OCI-LY3 (cell line): ENCODE results near the gene APOL2.

Experiments used
- H2AFZ ChIP-seq: fragments of 200-600, 300-600 bp; shearing (Covaris generic); 2 replicates; pipeline ENCODE4 v1.6.0; 2014; ENCODE audit warnings: antibody characterized with exemption, low read depth, low read length
- H3K27ac ChIP-seq: fragments of 200-600, 300-600 bp; sonication (generic); 2 replicates; pipeline ENCODE4 v1.5.1; 2014; ENCODE audit warnings: mild to moderate bottlenecking, low read length, moderate library complexity, mixed read lengths
- H3K27me3 ChIP-seq: fragments of 200-600, 300-600 bp; sonication (generic); 2 replicates; pipeline ENCODE4 v1.6.1; 2014; ENCODE audit warnings: low read depth, low read length, mixed read lengths
- H3K36me3 ChIP-seq: fragments of 200-600, 300-600 bp; sonication (generic); replicated peaks from 2 replicates; pipeline ENCODE3; 2014; ENCODE audit warnings: low read depth, low read length, mixed read lengths
- H3K4me1 ChIP-seq: fragments of 300-600, 200-600 bp; sonication (generic); 2 replicates; pipeline ENCODE4 v1.6.1; 2014; ENCODE audit warnings: low read length, mixed read lengths
- H3K4me2 ChIP-seq: fragments of 200-600, 300-600 bp; sonication (generic); 2 replicates; pipeline ENCODE4 v1.6.1; 2014; ENCODE audit warnings: low read length, mixed read lengths
- H3K4me3 ChIP-seq: fragments of 300-600, 200-600 bp; sonication (generic); 2 replicates; pipeline ENCODE4 v1.5.1; 2014; ENCODE audit warnings: antibody characterized with exemption, mild to moderate bottlenecking, low read length, moderate library complexity
- H3K79me2 ChIP-seq: fragments of 300-600, 200-600 bp; shearing (Covaris generic); 2 replicates; pipeline ENCODE4 v1.6.1; 2014; ENCODE audit warnings: mild to moderate bottlenecking, low read length, mixed read lengths
- H3K9ac ChIP-seq: fragments of 300-600, 200-600 bp; shearing (Covaris generic); 2 replicates; pipeline ENCODE4 v1.6.0; 2014; ENCODE audit warnings: mild to moderate bottlenecking, low read length, moderate library complexity
- H3K9me3 ChIP-seq: fragments of 200-600, 300-600 bp; shearing (Covaris generic); 2 replicates; pipeline ENCODE4 v1.6.1; 2014; ENCODE audit warnings: low read length, mixed read lengths; ENCODE audit not compliant: insufficient read depth
- H4K20me1 ChIP-seq: fragments of 200-600, 300-600 bp; sonication (generic); 2 replicates; pipeline ENCODE4 v1.6.1; 2016; ENCODE audit warnings: low read length, mixed read lengths; ENCODE audit not compliant: insufficient read depth
- EZH2phosphoT487 ChIP-seq: fragments of 200-600 bp; shearing (Covaris generic); IDR thresholded peaks from 2 replicates; pipeline ENCODE4 v1.6.1; 2018; ENCODE audit warnings: antibody characterized with exemption, mixed run types, low read depth
- TF ChIP-seq, protein P1 (sequence below): fragments of 200-600, 300-600 bp; sonication (generic); IDR thresholded peaks from 2 replicates; pipeline ENCODE4 v1.5.1; 2014; ENCODE audit warnings: antibody characterized with exemption, low read length, low read depth

APOL2 gene

DNA sequence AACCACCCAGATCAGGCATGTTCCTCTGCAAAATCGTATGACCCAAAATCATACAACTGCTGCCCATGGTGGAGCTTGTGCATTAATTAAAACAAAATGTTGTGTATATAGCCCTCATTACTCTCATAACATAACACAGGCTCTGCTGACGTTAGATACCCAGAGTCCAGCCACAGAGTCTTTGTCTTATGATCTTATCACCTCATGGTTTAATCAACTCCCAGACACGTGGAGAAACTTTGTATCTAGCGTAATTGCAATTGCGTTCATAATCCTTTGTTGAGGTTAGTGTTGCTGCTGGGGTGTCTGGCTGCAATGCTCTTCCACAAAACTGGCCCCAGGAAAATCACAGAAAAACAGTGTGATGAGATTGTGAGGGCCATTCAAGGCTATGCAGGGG, 8.6 kb upstream of the APOL2 start:
- Histone ChIP-seq H3K4me1 (peaks cover 54% of the 10 kb centered on the region), H3K27me3 (no peaks in the 10 kb centered on the region), H3K4me2 (no peak overlapping the region), H4K20me1 (no peaks in the 10 kb centered on the region), H2AFZ (no peak overlapping the region), H3K4me3 (no peak overlapping the region), H3K27ac (no peak overlapping the region), H3K79me2 (peaks cover 15% of the 10 kb centered on the region), H3K36me3 (peaks cover 35% of the 10 kb centered on the region), H3K9ac (no peak overlapping the region), H3K9me3 (peaks cover 30% of the 10 kb centered on the region)
- no peak for TF ChIP-seq EZH2phosphoT487
- TF ChIP-seq, protein P1, sequence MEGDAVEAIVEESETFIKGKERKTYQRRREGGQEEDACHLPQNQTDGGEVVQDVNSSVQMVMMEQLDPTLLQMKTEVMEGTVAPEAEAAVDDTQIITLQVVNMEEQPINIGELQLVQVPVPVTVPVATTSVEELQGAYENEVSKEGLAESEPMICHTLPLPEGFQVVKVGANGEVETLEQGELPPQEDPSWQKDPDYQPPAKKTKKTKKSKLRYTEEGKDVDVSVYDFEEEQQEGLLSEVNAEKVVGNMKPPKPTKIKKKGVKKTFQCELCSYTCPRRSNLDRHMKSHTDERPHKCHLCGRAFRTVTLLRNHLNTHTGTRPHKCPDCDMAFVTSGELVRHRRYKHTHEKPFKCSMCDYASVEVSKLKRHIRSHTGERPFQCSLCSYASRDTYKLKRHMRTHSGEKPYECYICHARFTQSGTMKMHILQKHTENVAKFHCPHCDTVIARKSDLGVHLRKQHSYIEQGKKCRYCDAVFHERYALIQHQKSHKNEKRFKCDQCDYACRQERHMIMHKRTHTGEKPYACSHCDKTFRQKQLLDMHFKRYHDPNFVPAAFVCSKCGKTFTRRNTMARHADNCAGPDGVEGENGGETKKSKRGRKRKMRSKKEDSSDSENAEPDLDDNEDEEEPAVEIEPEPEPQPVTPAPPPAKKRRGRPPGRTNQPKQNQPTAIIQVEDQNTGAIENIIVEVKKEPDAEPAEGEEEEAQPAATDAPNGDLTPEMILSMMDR, result no peak

DNA sequence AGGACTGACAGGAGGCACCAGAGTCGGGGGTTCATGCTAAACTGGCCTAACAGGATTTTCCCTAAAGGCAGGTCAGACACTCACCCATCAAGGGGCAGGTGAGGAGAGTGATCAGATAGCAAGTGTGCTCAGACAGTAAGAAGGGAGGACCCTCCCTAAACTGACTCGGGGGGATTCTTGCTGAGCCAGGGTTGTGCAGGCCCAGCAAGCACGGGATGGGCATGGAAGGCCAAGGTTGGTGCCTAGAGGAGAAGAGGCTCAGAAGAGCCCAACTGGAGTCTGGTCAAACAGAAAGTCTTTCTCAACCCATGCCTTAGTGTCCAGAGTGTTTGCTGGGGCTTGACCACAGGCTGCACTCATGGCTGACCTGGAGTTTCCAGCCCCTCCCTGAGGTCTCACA, 7.4 kb upstream of the APOL2 start:
- H3K9me3 ChIP-seq, result peaks cover 38% of the 10 kb centered on the region
- peaks cover 44% of the 10 kb centered on the region for H3K4me1 ChIP-seq
- H4K20me1 ChIP-seq, result no peaks in the 10 kb centered on the region
- peaks cover 3% of the 10 kb centered on the region for H3K79me2 ChIP-seq
- H3K27me3 ChIP-seq, result no peaks in the 10 kb centered on the region
- no peak overlapping the region for H3K4me3 ChIP-seq
- H3K36me3 ChIP-seq, result peaks cover 39% of the 10 kb centered on the region
- H3K27ac ChIP-seq, result no peak overlapping the region
- no peak overlapping the region for H2AFZ ChIP-seq
- no peak for TF ChIP-seq EZH2phosphoT487
- TF ChIP-seq, protein P1, result no peak
- H3K9ac ChIP-seq, result no peak overlapping the region
- H3K4me2 ChIP-seq, result no peak overlapping the region

DNA sequence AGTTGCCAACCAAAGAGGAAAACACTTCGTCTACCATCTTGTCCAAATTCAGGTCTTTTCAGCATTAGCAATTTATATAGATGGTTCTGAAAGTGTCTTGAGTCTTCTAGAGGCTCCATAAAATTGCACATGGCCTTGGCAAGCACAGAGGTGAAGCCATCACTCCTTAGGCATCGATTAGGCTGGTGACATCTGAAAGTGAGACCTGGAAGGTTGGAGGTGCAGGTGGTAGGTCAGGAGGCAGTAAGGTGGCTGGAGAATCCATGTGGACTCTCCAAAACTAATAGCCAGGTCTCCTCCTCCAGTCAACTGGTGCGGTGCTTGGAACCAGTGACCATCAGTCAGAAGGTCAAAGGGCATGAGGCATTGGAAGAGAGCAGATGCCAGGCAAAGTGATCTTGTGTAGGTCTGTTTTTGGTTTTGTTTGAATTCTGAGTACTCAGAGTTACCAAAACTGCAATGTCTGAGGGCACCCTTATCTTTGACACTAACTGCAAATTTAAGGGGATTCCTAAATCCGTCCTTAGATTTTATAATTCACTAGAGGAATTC, 6.6 kb upstream of the APOL2 start:
- Histone ChIP-seq H3K36me3 (peaks cover 39% of the 10 kb centered on the region), H3K27me3 (no peaks in the 10 kb centered on the region), H3K79me2 (no peaks in the 10 kb centered on the region), H2AFZ (no peak overlapping the region), H3K4me3 (no peak overlapping the region), H3K4me2 (no peak overlapping the region), H3K9ac (no peak overlapping the region), H3K9me3 (peaks cover 38% of the 10 kb centered on the region), H4K20me1 (no peaks in the 10 kb centered on the region), H3K4me1 (peaks cover 37% of the 10 kb centered on the region), H3K27ac (no peak overlapping the region)
- no peak for TF ChIP-seq EZH2phosphoT487
- TF ChIP-seq, protein P1, result no peak

DNA sequence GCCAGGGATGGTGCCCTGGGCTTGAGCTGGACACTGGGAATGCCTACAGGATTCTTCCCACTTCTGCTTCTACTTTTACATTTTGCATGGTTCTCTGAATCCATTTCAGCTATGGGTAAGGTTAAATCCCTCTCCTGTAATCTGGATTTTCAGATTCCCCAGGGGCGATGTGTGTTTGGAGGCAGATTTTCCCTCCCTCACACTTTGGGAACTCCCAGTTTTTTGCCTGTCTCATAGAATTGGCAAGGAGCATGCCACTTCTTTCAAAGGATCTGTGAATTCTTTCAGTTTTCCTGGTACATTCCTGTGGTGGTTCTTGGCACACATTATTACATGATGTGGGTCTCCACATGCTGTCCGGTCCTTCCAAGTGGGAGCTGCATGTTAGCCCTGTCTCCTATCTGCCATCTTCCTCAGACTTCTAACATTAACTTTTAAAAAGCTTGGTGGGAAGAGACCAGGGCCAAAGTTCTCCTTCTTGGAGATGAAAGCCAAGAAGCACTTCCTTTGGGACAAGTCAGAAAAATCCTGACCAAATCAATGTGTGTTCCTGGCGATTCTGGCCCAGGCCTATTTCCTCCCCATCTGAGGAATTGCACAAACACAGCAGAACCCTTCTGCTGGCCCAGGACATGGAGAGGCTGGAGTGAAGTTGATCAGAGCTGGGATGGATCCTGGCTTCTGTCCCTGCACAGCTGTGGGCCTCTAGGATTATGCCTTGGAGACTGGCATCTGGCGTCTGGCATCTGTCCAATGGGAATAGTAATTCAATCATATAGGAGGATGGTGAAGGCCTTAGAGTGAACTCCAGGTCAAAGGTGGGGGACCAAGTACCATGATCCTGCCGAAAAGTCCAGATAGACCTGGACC, 5.4 kb upstream of the APOL2 start:
- no peak overlapping the region for H3K9ac ChIP-seq
- no peaks in the 10 kb centered on the region for H3K27me3 ChIP-seq
- no peak overlapping the region for H3K4me3 ChIP-seq
- peaks cover 39% of the 10 kb centered on the region for H3K4me1 ChIP-seq
- H4K20me1 ChIP-seq, result no peaks in the 10 kb centered on the region
- peaks cover 38% of the 10 kb centered on the region for H3K9me3 ChIP-seq
- no peak for TF ChIP-seq EZH2phosphoT487
- TF ChIP-seq, protein P1, result no peak
- peaks cover 39% of the 10 kb centered on the region for H3K36me3 ChIP-seq
- no peak overlapping the region for H2AFZ ChIP-seq
- peaks cover 10% of the 10 kb centered on the region for H3K79me2 ChIP-seq
- H3K4me2 ChIP-seq, result no peak overlapping the region
- H3K27ac ChIP-seq, result no peak overlapping the region
